Small intestine (tissue), 7 donors: Measurements from ENCODE around the gene THNSL1. TPM values are rescaled to one million over a fixed set of nuclear protein-coding genes. Genes with fewer than 3 reads are reported as not detected.
A peak's percentile ranks its signal among the peaks of the same experiment; 100 is the strongest.

Experiments used
- DNase-seq, 2 donors: peaks; one replicate each; pipeline versions ENCODE4 v3.0.0 to v3.0.0-alpha.2; 2013
- FAIRE-seq: peaks from 2 replicates; lab custom pipeline; 2012; peaks lifted over from hg19 to GRCh38; lab: Jason Lieb, UNC
- H3K27ac ChIP-seq, 3 donors: one replicate each; pipeline ENCODE4 v1.5.1; 2013; ENCODE audit warnings: low read length in 2 of 3, mild to moderate bottlenecking in 2 of 3, control low read depth in 1 of 3, inconsistent platforms in 1 of 3, low read depth in 1 of 3, moderate library complexity in 1 of 3
- H3K27me3 ChIP-seq, 3 donors: one replicate each; pipeline ENCODE4 v1.6.1; 2013; ENCODE audit warnings: low read length in 3 of 3, inconsistent platforms in 1 of 3; ENCODE audit not compliant: control insufficient read depth in 3 of 3, insufficient read depth in 3 of 3
- H3K36me3 ChIP-seq, 3 donors: one replicate each; pipeline ENCODE4 v1.6.1; 2013; ENCODE audit warnings: low read length in 3 of 3, inconsistent platforms in 1 of 3, low read depth in 1 of 3, mild to moderate bottlenecking in 1 of 3, moderate library complexity in 1 of 3; ENCODE audit not compliant: control insufficient read depth in 3 of 3, insufficient read depth in 2 of 3
- H3K4me1 ChIP-seq, 3 donors: one replicate each; pipeline ENCODE4 v1.6.1; 2013; ENCODE audit warnings: low read length in 2 of 3, inconsistent platforms in 1 of 3, low read depth in 1 of 3, mild to moderate bottlenecking in 1 of 3, moderate library complexity in 1 of 3; ENCODE audit not compliant: control insufficient read depth in 3 of 3, insufficient read depth in 2 of 3
- H3K4me3 ChIP-seq, 3 donors: one replicate each; pipeline ENCODE4 v1.5.1; 2013; ENCODE audit warnings: low read length in 3 of 3, control low read depth in 1 of 3, inconsistent platforms in 1 of 3, low read depth in 1 of 3, mild to moderate bottlenecking in 1 of 3, moderate library complexity in 1 of 3
- H3K9me3 ChIP-seq, 2 donors: one replicate each; pipeline ENCODE4 v1.6.1; 2013; ENCODE audit warnings: low read depth in 1 of 2, low read length in 1 of 2; ENCODE audit not compliant: control insufficient read depth in 2 of 2, insufficient read depth in 1 of 2
- WGBS, 3 donors: extraction: QIAGEN DNeasy Blood & Tissue Kit; methylation state at CpG; one replicate each; pipeline ENCODE4 v1.1.7; 2013; 5-methylcytosine and 5-hydroxymethylcytosine counted together
- polyA plus RNA-seq, 4 donors: library from polyadenylated mRNA; stranded (reverse) in 3 of 4; unstranded in 1 of 4; fragments of 200-250 nt in 3 of 4; fragments of 120-200 nt in 1 of 4; gene quantifications; one replicate each; pipeline versions ENCODE4 v1.2.1 to v1.2.3, GENCODE V29; 2013
- donor health status: healthy with polysubstance abuse.
- donor health status: control.
- donor health status: control.
- donor health status: Bipolar disorder and iron deficiency.
- donor health status: healthy.

Gene THNSL1
- polyA plus RNA-seq, 4 donors: 1.4 to 10.1 (median 2.8) TPM

DNA sequence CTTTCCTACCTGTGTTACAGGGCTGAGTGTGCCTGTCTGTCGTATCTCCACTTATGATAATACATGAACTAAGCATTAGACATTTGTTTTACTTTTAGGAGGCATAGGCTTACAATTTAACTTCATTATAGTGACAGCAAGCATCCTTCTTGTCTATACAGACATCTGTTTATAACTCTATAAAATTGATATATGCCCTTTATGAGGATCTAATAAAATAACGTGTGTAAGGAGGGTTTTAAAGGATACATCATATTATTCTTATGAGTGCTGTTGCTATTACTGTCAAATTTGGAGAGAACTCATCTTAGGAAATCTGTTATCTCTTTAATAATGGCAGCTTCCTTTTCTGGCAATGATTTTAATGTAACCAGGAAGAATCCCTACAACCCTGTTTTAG, 21.9 kb downstream of the THNSL1 start:
- WGBS, 3 donors: 43 to 59% (median 51%) methylated on average over 2 of the region's 2 CpGs
- no peak for DNase-seq
- no peak for FAIRE-seq
- peaks cover 0 to 2% (median 0%) of the 10 kb centered on the region in 3 donors for H3K36me3 ChIP-seq
- no peak overlapping the region for H3K27ac ChIP-seq
- no peaks in the 10 kb centered on the region for H3K4me1 ChIP-seq
- H3K27me3 ChIP-seq: no peaks in the 10 kb centered on the region
- no peaks in the 10 kb centered on the region for H3K9me3 ChIP-seq
- H3K4me3 ChIP-seq: no peak overlapping the region

DNA sequence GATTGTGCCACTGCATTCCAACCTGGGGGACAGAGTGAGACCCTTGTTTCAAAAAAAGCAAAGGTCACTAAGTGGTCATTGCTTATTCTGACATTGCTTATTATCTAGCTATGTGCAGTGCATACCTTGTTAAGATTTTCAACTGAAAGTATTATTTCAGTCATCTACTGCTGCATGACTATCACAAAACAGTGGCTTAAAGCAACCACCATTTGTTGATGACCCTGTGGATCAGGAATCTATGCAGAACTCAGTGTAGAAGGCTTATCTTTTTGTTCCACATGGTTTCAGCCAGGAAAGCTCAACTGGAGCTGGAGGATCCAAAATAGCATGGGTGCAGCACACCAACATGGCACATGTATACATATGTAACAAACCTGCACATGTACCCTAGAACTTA, 23.1 kb downstream of the THNSL1 start:
- Histone ChIP-seq H3K27ac (no peak overlapping the region), H3K4me3 (no peak overlapping the region), H3K36me3 (peaks cover 0 to 2% (median 0%) of the 10 kb centered on the region in 3 donors), H3K9me3 (no peaks in the 10 kb centered on the region), H3K27me3 (no peaks in the 10 kb centered on the region), H3K4me1 (no peaks in the 10 kb centered on the region)
- DNase-seq (no peak), FAIRE-seq (no peak)

DNA sequence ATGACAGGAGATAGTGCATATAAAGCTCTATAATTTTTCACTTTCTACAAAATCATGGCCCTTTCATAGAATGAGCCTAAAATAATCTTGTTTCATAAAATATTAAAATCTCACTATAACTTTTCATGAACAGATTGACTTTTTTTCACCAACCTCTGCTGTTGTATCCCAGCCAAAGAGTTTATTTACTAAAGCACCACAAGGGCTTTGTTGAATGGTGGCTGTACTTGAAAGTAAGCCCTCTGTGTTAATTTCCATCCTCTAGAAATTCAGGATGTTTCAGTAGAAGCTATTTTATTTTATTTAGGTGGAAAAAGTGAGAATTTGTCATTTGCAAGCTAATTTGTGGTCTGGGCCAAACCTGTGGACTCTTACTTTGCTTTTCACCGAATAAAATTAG, 30.2 kb downstream of the THNSL1 start:
- FAIRE-seq: no peak
- H3K27ac ChIP-seq: no peak overlapping the region
- no peaks in the 10 kb centered on the region for H3K27me3 ChIP-seq
- peaks cover 0 to 9% of the 10 kb centered on the region in 2 donors for H3K9me3 ChIP-seq
- no peak overlapping the region for H3K4me3 ChIP-seq
- peaks cover 0 to 6% (median 0%) of the 10 kb centered on the region in 3 donors for H3K36me3 ChIP-seq
- H3K4me1 ChIP-seq: peaks cover 0 to 15% (median 4%) of the 10 kb centered on the region in 3 donors
- WGBS, 3 donors: 84 to 88% (median 85%) methylated on average over 1 of the region's 1 CpG
- no peak for DNase-seq

DNA sequence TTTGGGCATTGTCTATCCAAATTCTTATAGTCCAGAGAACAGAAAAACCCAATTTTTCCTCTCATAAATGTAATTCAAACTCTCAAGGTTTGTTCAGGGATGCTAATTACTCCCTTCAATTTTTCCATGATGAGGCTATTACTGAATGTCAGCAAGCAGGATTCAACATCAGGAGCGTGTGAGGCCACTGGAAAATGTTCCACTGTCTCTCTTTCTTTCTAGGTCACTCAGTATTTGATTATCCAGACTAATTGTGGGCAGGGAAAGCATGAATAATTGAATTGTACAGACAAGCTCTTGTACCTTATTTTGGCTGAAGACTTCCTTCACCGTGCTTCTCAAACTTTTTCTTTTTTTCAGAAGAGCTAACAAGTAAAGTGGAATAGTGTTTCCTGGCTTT, 30.7 kb downstream of the THNSL1 start:
- DNase-seq (no peak), FAIRE-seq (no peak)
- WGBS, 3 donors: 60 to 83% (median 72%) methylated on average over 2 of the region's 2 CpGs
- H3K27ac ChIP-seq: no peak overlapping the region
- peaks cover 0 to 16% (median 5%) of the 10 kb centered on the region in 3 donors for H3K4me1 ChIP-seq
- H3K4me3 ChIP-seq: no peak overlapping the region
- no peaks in the 10 kb centered on the region for H3K27me3 ChIP-seq
- peaks cover 0 to 10% of the 10 kb centered on the region in 2 donors for H3K9me3 ChIP-seq
- peaks cover 0 to 6% (median 0%) of the 10 kb centered on the region in 3 donors for H3K36me3 ChIP-seq

DNA sequence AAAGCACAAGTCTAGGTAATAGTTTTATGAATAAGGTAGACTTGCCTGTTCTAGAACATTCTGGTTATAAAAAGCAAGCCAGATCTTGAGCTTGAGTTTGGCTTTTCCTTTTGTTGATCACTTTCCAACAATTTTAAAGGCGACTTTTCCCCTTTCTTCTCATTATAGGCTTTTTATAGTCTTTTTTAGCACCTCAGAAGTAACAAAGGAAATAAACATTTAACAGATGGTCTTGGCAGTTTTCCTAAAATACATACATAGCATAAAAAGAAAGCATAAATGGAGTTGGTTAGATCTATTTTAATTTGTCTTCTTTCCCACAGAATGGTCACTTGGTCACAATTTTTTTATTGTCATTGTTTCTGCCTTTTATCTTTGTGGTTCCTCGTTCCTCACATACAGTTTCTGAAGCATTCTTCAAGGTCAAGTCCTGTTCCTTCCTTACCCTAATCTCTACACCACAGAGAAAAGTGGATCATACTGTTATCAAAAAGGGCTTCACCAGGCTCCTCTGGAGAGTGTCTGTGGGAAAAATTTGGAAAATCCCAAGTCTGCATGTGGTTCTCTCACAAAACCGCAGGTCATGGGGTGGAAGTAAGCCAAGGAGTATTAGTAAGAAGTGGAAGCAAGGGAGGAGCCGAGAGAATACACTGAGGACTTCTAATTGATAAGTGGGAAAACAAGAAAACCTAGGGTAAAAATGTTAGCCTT, 31.3 kb downstream of the THNSL1 start:
- Histone ChIP-seq H3K36me3 (peaks cover 0 to 9% (median 0%) of the 10 kb centered on the region in 3 donors), H3K27ac (peak overlapping the region in 1 of 3 donors; percentile 23), H3K4me1 (peaks cover 0 to 20% (median 5%) of the 10 kb centered on the region in 3 donors), H3K4me3 (no peak overlapping the region), H3K27me3 (no peaks in the 10 kb centered on the region), H3K9me3 (peaks cover 0 to 10% of the 10 kb centered on the region in 2 donors)
- WGBS, 3 donors: 52 to 55% (median 54%) methylated on average over 4 of the region's 4 CpGs
- DNase-seq (no peak), FAIRE-seq (no peak)

DNA sequence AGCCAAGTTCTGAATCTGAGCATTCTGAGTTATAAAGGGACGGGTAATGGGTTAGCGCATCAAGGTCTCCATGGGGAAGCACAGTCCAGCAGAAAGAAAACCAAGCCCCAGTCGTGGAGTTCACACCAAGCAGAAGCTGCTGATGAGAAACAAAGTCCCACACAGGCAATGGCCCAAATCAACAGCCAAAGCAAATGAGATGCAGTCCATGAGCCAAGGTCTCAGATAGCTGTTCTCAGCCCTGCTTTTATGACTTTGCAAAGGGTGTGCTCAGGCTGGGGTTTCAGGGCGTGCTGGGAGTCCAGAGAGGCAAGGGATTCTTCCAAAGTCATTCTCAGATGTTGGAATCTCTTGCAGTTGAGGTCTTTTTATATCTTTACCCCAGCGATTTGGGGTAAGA, 32.0 kb downstream of the THNSL1 start:
- Histone ChIP-seq H3K36me3 (peaks cover 0 to 9% (median 0%) of the 10 kb centered on the region in 3 donors), H3K4me3 (no peak overlapping the region), H3K27me3 (no peaks in the 10 kb centered on the region), H3K4me1 (peaks cover 0 to 20% (median 5%) of the 10 kb centered on the region in 3 donors), H3K27ac (peak overlapping the region in 2 of 3 donors; percentile 26 to 30), H3K9me3 (peaks cover 0 to 10% of the 10 kb centered on the region in 2 donors)
- FAIRE-seq (no peak), DNase-seq (peak; percentile 68 to 90)
- WGBS, 3 donors: 38 to 70% (median 39%) methylated on average over 5 of the region's 5 CpGs

DNA sequence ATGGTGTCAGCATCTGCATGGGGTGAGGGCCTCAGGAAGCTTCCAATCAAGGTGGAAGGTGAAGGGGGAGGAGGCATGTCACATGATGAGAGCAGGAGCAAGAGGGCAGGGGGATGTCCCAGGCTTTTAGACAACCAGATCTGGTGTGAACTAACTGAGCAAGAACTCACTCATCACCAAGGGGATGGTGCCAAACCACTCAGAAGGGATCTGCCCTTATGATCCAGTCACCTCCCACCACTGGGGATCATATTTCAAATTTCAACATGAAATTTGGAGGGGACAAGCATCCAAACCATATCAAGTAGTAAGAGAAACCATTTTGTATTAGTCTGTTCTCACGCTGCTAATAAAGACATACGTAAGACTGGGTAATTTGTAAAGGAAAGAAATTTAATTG, 33.6 kb downstream of the THNSL1 start:
- no peak overlapping the region for H3K4me3 ChIP-seq
- H3K27me3 ChIP-seq: no peaks in the 10 kb centered on the region
- no peak for DNase-seq
- FAIRE-seq: no peak
- peaks cover 0 to 12% (median 0%) of the 10 kb centered on the region in 3 donors for H3K36me3 ChIP-seq
- H3K9me3 ChIP-seq: peaks cover 0 to 10% of the 10 kb centered on the region in 2 donors
- 96 to 97% (median 96%) methylated on average over 2 of the region's 2 CpGs for WGBS, 3 donors
- H3K27ac ChIP-seq: no peak overlapping the region
- H3K4me1 ChIP-seq: peaks cover 0 to 20% (median 5%) of the 10 kb centered on the region in 3 donors

DNA sequence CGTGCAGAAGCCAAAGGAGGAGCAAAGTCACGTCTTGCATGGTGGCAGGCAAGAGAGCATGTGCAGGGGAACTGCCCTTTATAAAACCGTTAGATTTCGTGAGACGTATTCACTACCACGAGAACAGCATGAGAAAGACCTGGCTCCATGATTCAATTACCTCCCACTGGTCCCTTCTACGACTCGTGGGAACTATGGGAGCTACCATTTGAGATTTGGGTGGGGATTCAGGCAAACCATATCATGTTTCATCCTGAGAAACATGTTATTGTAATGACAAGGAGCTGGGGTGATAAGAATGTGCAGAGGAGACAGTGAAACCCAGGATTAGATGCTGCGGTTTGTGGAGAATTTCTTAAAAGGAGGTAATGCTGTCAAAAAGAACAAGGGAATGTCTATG, 34.0 kb downstream of the THNSL1 start:
- peaks cover 0 to 10% of the 10 kb centered on the region in 2 donors for H3K9me3 ChIP-seq
- DNase-seq (no peak), FAIRE-seq (no peak)
- no peak overlapping the region for H3K27ac ChIP-seq
- no peak overlapping the region for H3K4me3 ChIP-seq
- peaks cover 0 to 20% (median 5%) of the 10 kb centered on the region in 3 donors for H3K4me1 ChIP-seq
- peaks cover 0 to 12% (median 0%) of the 10 kb centered on the region in 3 donors for H3K36me3 ChIP-seq
- no peaks in the 10 kb centered on the region for H3K27me3 ChIP-seq
- 85 to 93% (median 88%) methylated on average over 9 of the region's 9 CpGs for WGBS, 3 donors
